ENCODE results near the gene VPS18.
A peak's percentile ranks its signal among the peaks of the same experiment; 100 is the strongest.

The VPS18 gene

DNA sequence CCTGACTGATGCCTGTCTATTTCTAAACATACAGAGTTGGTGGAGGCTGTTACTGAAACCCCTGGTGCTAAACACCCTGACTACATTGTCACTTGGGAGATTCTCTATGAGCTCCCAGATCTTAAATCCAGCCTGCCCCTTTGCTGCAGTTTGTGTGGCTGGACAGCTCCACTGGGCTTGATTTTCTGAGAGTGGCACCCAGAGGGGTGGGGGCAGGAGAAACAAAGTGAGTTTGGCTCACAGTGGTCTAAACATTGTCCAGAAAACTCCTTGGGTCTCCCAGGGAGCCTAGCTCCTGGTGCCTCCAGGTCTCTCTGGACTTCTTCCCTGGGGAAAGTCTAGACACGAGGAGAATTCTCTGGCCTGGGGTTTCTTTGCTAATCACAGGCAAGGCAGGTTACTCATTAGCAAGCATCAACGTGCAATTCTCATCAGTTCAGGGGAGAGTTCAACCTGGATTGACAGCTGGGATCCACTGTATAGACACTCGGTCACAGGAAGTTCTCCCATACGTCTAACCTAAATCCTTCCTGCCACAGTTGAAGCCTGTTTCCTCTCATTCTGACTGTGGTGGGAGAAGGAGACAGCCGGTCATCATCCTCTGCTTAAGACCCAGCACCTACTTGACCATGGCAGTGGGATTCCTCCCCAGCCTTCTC, 27.8 kb downstream of the VPS18 start:
- no peak overlapping the region for H3K4me3 ChIP-seq (ENCODE audit: low read depth, low read length)
- CTCF ChIA-PET, result interaction anchor here (0.9 to 11.6 kb wide), 3 partner anchors 16 to 65 kb away, joined by 3 to 109 read pairs (median 23); no protein-coding TSS in a partner anchor
- TF ChIP-seq, protein P1, sequence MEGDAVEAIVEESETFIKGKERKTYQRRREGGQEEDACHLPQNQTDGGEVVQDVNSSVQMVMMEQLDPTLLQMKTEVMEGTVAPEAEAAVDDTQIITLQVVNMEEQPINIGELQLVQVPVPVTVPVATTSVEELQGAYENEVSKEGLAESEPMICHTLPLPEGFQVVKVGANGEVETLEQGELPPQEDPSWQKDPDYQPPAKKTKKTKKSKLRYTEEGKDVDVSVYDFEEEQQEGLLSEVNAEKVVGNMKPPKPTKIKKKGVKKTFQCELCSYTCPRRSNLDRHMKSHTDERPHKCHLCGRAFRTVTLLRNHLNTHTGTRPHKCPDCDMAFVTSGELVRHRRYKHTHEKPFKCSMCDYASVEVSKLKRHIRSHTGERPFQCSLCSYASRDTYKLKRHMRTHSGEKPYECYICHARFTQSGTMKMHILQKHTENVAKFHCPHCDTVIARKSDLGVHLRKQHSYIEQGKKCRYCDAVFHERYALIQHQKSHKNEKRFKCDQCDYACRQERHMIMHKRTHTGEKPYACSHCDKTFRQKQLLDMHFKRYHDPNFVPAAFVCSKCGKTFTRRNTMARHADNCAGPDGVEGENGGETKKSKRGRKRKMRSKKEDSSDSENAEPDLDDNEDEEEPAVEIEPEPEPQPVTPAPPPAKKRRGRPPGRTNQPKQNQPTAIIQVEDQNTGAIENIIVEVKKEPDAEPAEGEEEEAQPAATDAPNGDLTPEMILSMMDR (IDR thresholded peaks at IDR 0.05; ENCODE audit: insufficient read depth, low read length, missing control alignments), result no peak
- no peak for DNase-seq (ENCODE audit: low read depth, low spot score)
- POLR2A ChIA-PET, result no interaction called here

DNA sequence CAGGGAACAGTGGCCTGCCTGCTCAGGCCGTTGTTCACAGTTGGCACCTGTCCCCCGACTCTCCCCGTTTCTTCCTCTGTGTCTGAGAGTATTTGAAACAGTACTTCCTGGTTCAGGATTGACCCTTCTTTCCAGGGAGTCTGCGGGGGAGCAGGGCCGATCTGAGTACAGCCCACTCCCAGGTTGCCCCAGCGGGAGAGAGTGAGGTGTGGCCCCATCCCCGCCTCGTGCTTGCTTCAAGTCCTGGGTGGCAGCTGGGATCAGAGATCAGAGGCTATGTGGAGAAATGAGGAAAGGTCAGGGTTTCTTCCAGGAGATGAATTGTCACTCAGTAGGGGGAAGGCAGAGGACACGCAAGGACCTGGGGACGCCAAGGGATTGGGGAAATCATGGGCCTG, 28.4 kb downstream of the VPS18 start:
- TF ChIP-seq, protein P1 (IDR thresholded peaks at IDR 0.05; ENCODE audit: insufficient read depth, low read length, missing control alignments), result no peak
- DNase-seq (ENCODE audit: low read depth, low spot score), result no peak
- no peak overlapping the region for H3K4me3 ChIP-seq (ENCODE audit: low read depth, low read length)
- ChIA-PET POLR2A (no interaction called here), CTCF (interaction anchor here (0.8 to 11.6 kb wide), 4 partner anchors 16 to 262 kb away, joined by 3 to 109 read pairs (median 13); no protein-coding TSS in a partner anchor)

DNA sequence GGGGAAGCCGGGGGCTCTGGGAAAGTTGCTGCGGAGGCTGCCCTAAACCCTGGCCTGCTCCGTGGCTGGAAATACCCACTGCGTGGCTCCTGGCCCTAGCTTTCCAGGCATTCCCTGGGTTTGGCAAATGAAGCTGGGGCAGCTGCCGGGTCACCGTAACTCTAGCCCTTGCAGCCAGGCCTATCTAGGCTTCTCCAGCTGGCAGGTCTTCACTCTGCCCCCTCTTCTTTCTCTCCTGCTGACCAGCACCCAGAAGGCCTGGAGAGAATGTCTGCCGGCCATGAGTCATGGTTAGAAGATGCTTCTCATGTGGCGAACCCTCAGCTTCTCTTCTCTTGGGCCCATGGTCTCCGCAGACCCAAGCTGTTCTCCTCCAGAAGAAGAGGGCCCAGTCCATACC, 29.3 kb downstream of the VPS18 start:
- ChIA-PET CTCF (interaction anchor here (0.8 to 11.6 kb wide), 6 partner anchors 13 to 261 kb away, joined by 3 to 109 read pairs (median 4); no protein-coding TSS in a partner anchor), POLR2A (no interaction called here)

DNA sequence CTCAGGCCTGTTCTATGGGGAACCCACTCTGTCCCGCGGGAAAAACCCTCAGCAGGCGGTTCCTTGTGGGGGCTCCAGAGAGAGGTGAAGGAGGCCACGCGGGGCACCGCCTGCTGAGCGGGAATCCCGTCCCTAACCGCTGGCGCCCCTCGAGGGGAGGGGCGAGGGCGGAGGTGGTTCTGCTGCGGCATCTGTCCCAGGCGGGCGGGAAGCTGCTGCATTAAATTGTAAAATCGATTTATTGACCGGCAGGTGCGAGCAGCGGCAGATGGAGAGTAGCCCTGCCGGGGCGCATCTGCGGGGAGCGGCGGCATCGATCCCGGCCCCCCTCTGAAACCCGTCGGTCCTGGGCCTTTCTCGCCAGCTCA, 31.2 kb downstream of the VPS18 start:
- no peak for DNase-seq (ENCODE audit: low read depth, low spot score)
- ChIA-PET POLR2A (interaction anchor here (1.1 kb wide), 1 partner anchor 28 kb away, joined by 5 read pairs; the partner anchor contains the start of gene CHAC1), CTCF (interaction anchor here (0.7 to 11.6 kb wide), 4 partner anchors 12 to 71 kb away, joined by 3 to 109 read pairs (median 42); no protein-coding TSS in a partner anchor)
- no peak overlapping the region for H3K4me3 ChIP-seq (ENCODE audit: low read depth, low read length)
- TF ChIP-seq, protein P1 (IDR thresholded peaks at IDR 0.05; ENCODE audit: insufficient read depth, low read length, missing control alignments), result no peak

More for the DNA sequence above, 29.3 kb downstream of the VPS18 start:
- no peak for DNase-seq (ENCODE audit: low read depth, low spot score)
- TF ChIP-seq, protein P1 (IDR thresholded peaks at IDR 0.05; ENCODE audit: insufficient read depth, low read length, missing control alignments), result no peak
- no peak overlapping the region for H3K4me3 ChIP-seq (ENCODE audit: low read depth, low read length)

DNA sequence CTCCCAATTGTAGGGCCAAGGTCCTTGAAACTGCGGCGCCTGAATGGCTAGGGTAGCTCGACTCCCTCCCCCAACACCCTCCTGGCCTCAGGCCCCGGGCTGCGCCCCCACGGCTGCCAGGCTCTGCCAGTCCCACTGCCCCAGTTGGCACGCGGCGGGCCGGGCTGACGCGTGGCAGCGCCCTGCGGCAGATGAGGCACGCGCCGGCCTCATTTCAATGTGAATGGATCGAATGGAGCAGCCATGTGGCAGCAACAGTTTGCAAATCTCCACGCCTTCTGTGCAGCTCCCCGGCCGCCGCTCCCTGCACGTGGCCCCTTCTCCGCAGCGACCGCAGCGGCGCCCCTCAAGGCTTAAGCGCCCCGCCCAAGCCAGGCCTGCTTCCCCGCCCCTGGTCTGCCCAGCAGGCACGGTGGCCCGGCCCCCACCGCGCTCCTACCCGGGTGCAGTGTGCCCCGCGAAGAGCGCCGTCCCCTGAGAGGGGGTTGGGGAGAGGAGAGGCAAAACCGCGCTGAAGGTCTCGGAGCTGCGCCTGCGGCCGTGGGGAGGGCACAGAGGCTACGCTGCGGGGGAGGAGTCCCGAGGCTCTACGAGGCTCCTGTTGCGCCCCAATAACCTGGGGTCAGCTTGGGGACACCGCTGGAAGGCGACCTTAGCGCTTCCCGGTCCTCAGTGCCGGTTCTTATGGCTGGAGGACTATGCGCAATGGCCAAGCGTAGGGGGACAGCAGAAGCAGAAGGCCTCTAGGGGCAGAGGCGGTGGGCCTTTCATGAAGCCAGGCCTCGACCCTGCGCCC, 31.8 kb downstream of the VPS18 start:
- TF ChIP-seq, protein P1 (IDR thresholded peaks at IDR 0.05; ENCODE audit: insufficient read depth, low read length, missing control alignments), result no peak
- POLR2A ChIA-PET, result interaction anchor here (1.1 kb wide), 1 partner anchor 27 kb away, joined by 5 read pairs; the partner anchor contains the start of gene CHAC1
- peak overlapping the region; percentile 20 for H3K4me3 ChIP-seq (ENCODE audit: low read depth, low read length)
- DNase-seq (ENCODE audit: low read depth, low spot score), result no peak
- CTCF ChIA-PET, result interaction anchor here (0.7 to 11.6 kb wide), 4 partner anchors 11 to 71 kb away, joined by 3 to 109 read pairs (median 42); no protein-coding TSS in a partner anchor
